Spleen (tissue), 11 donors: ENCODE results near the gene MAGI2. TPM values are rescaled to one million over a fixed set of nuclear protein-coding genes. Genes with fewer than 3 reads are reported as not detected.
"Not testable (repeated sequence)": the region's sequence is repeated elsewhere in the genome, so short reads cannot be mapped to it uniquely, and the experiment has no call there.

ENCODE experiments used
- DNase-seq: peaks from one replicate; pipeline ENCODE4 v3.0.0-alpha.2; 2020
- H3K27ac ChIP-seq, 8 donors: fragments of 200-600 bp; sonication (generic) in 7 of 8; 1 replicate in 4 of 8; 2 replicates in 4 of 8; pipeline versions ENCODE4 v1.5.0 to v1.8.0; 2016 to 2021; ENCODE audit warnings: inconsistent platforms in 4 of 8, mild to moderate bottlenecking in 4 of 8, moderate library complexity in 1 of 8
- H3K27me3 ChIP-seq, 7 donors: fragments of 200-600 bp; sonication (generic) in 6 of 7; replicated peaks in 1 of 7; 1 replicate in 4 of 7; 2 replicates in 3 of 7; pipeline versions ENCODE4 v1.5.0 to v1.8.0; 2016 to 2021; ENCODE audit warnings: inconsistent platforms in 3 of 7, mild to moderate bottlenecking in 1 of 7
- H3K36me3 ChIP-seq, 6 donors: fragments of 200-600 bp; sonication (generic) in 5 of 6; 1 replicate in 4 of 6; 2 replicates in 2 of 6; pipeline versions ENCODE4 v1.5.0 to v1.8.0; 2016 to 2021; ENCODE audit warnings: inconsistent platforms in 2 of 6
- H3K4me1 ChIP-seq, 6 donors: fragments of 200-600 bp; sonication (generic) in 5 of 6; 1 replicate in 3 of 6; 2 replicates in 3 of 6; pipeline versions ENCODE4 v1.5.0 to v1.8.0; 2016 to 2021; ENCODE audit warnings: inconsistent platforms in 3 of 6
- H3K4me3 ChIP-seq, 8 donors: fragments of 200-600 bp; sonication (generic) in 7 of 8; 1 replicate in 4 of 8; 2 replicates in 4 of 8; pipeline versions ENCODE4 v1.5.0 to v1.8.0; 2016 to 2021; ENCODE audit warnings: inconsistent platforms in 4 of 8, mild to moderate bottlenecking in 4 of 8, moderate library complexity in 2 of 8
- H3K9me3 ChIP-seq, 8 donors: fragments of 200-600 bp; sonication (generic) in 7 of 8; 1 replicate in 4 of 8; 2 replicates in 4 of 8; pipeline versions ENCODE4 v1.5.0 to v1.8.0; 2016 to 2021; ENCODE audit warnings: inconsistent platforms in 4 of 8
- CTCF ChIP-seq, 11 experiments: fragments of 200-600 bp in 7 of 11; fragments of 450-650 bp in 4 of 11; sonication (generic) in 4 of 11; IDR thresholded peaks in 8 of 11; conservative IDR thresholded peaks in 3 of 11; 1 replicate in 7 of 11; 2 replicates in 4 of 11; pipeline versions ENCODE4 v1.4.0 to v1.8.0; 2016 to 2021; ENCODE audit warnings: antibody characterized with exemption in 11 of 11, inconsistent platforms in 4 of 11, mild to moderate bottlenecking in 1 of 11
- POLR2A ChIP-seq, 3 donors: fragments of 450-650 bp; IDR thresholded peaks; one replicate each; pipeline ENCODE4 v1.5.1; 2017; ENCODE audit warnings: antibody characterized with exemption in 3 of 3, mild to moderate bottlenecking in 1 of 3
- POLR2AphosphoS5 ChIP-seq, 3 donors: sonication (generic); formaldehyde crosslinking; IDR thresholded peaks; one replicate each; pipeline ENCODE4 v1.5.1; 2017; ENCODE audit warnings: antibody characterized with exemption in 3 of 3
- WGBS, 5 donors: extraction: QIAGEN DNeasy Blood & Tissue Kit in 3 of 5; methylation state at CpG; one replicate each; pipeline versions ENCODE4 v1.1.5 to v1.1.7; 2013 to 2018; 5-methylcytosine and 5-hydroxymethylcytosine counted together
- intact Hi-C: fragments of 100-400 bp; cut with DNase I; formaldehyde crosslinking; loops from one replicate; pipeline ENCODE4 v1.15.0; 2023; ENCODE audit warnings: low total_unique reads
- polyA plus RNA-seq, 3 donors: library from polyadenylated mRNA; stranded (reverse); fragments of 200-250 nt; gene quantifications; one replicate each; pipeline ENCODE4 v1.2.1, GENCODE V29; 2013
- total RNA-seq, 7 donors: library from RNA; depleted of rRNA in 3 of 7; stranded (reverse); fragments of >200 nt in 3 of 7; fragmentation: NEBNext Ultra II Directional in 4 of 7; extraction: Animal tissue kit (Norgen Biotek cat#: 25700) in 4 of 7; gene quantifications; one replicate each; pipeline versions ENCODE4 v1.1.0 to v1.2.1, GENCODE V29; 2016 to 2021
- donor health status: healthy with polysubstance abuse.
- donor health status: DM: no; HTN: no; CAD: no; lungs with moderate emphysema.
- donor health status: DM: no; HTN: no; CAD: no.
- donor health status: Bipolar disorder and iron deficiency.
- donor health status: healthy.
- donor health status: DM: no; HTN: no; CAD: no.
- donor health status: DM: yes; HTN: yes; CAD: no.

The MAGI2 gene
- total and polyA plus RNA-seq, 10 donors = 0.74 to 18.1 (median 11.1) TPM

- 24 to 37% (median 29%) methylated on average over 4 of the region's 4 CpGs for WGBS, 5 donors
- TF ChIP-seq POLR2A (IDR thresholded peaks at IDR 0.05) (no peak), CTCF (IDR thresholded peaks at IDR 0.05 in 8 of 11, conservative IDR thresholded peaks at IDR 0.05 in 3 of 11) (no peak), POLR2AphosphoS5 (IDR thresholded peaks at IDR 0.05) (no peak)
- H3K27me3 ChIP-seq = no peaks in the 10 kb centered on the region
- no peak for DNase-seq
- H3K9me3 ChIP-seq = peaks cover 0 to 33% (median 16%) of the 10 kb centered on the region in 8 donors
- H3K27ac ChIP-seq = no peak overlapping the region
- intact Hi-C loops = no loop called here
- H3K36me3 ChIP-seq = no peaks in the 10 kb centered on the region
- no peak overlapping the region for H3K4me3 ChIP-seq
- no peaks in the 10 kb centered on the region for H3K4me1 ChIP-seq
Measured at GRCh38 chr7:79090543-79090942, 362.9 kb downstream of the MAGI2 start.

GRCh38 chr7:79084423-79084822, 369.0 kb downstream of the MAGI2 start:
- Histone ChIP-seq H3K4me3 (no peak overlapping the region), H3K27ac (no peak overlapping the region), H3K4me1 (no peaks in the 10 kb centered on the region), H3K36me3 (no peaks in the 10 kb centered on the region), H3K27me3 (no peaks in the 10 kb centered on the region), H3K9me3 (peaks cover 0 to 33% (median 14%) of the 10 kb centered on the region in 8 donors)
- no peak for DNase-seq
- TF ChIP-seq POLR2A (IDR thresholded peaks at IDR 0.05) = no peak
- TF ChIP-seq CTCF (IDR thresholded peaks at IDR 0.05 in 8 of 11, conservative IDR thresholded peaks at IDR 0.05 in 3 of 11) = no peak
- TF ChIP-seq POLR2AphosphoS5 (IDR thresholded peaks at IDR 0.05) = no peak
- intact Hi-C loops = no loop called here

GRCh38 chr7:79079919-79080554, 373.4 kb downstream of the MAGI2 start:
- whole genome bisulfite sequencing, 5 donors = 77 to 85% (median 82%) methylated on average over 4 of the region's 4 CpGs
- H3K36me3 ChIP-seq = no peaks in the 10 kb centered on the region
- no peaks in the 10 kb centered on the region for H3K9me3 ChIP-seq
- no peaks in the 10 kb centered on the region for H3K4me1 ChIP-seq
- TF ChIP-seq POLR2A (IDR thresholded peaks at IDR 0.05) = no peak
- TF ChIP-seq POLR2AphosphoS5 (IDR thresholded peaks at IDR 0.05) = no peak
- H3K27ac ChIP-seq = no peak overlapping the region
- intact Hi-C loops = no loop called here
- no peak overlapping the region for H3K4me3 ChIP-seq
- no peaks in the 10 kb centered on the region for H3K27me3 ChIP-seq
- no peak for DNase-seq

- Histone ChIP-seq H3K4me3 (no peak overlapping the region), H3K27ac (no peak overlapping the region), H3K9me3 (no peaks in the 10 kb centered on the region), H3K4me1 (no peaks in the 10 kb centered on the region), H3K27me3 (no peaks in the 10 kb centered on the region), H3K36me3 (no peaks in the 10 kb centered on the region)
- DNase-seq = no peak
- WGBS, 5 donors = 81 to 95% (median 91%) methylated on average over 1 of the region's 1 CpG
- no peak for TF ChIP-seq POLR2A (IDR thresholded peaks at IDR 0.05)
- TF ChIP-seq POLR2AphosphoS5 (IDR thresholded peaks at IDR 0.05) = no peak
- no peak for TF ChIP-seq CTCF (IDR thresholded peaks at IDR 0.05 in 8 of 11, conservative IDR thresholded peaks at IDR 0.05 in 3 of 11)
- intact Hi-C loops = no loop called here
Measured at GRCh38 chr7:79078273-79078672, 375.2 kb downstream of the MAGI2 start.

GRCh38 chr7:79071187-79071586, 382.3 kb downstream of the MAGI2 start:
- H3K27me3 ChIP-seq, intact Hi-C loops, H3K36me3 ChIP-seq, H3K4me1 ChIP-seq, H3K27ac ChIP-seq, H3K4me3 ChIP-seq: not testable (repeated sequence)
- peak; percentile 35 for DNase-seq
- H3K9me3 ChIP-seq = peaks cover 0 to 23% (median 12%) of the 10 kb centered on the region in 8 donors
- 45 to 74% (median 61%) methylated on average over 3 to 5 of the region's 5 CpGs for WGBS, 5 donors
